Naive thymus-derived CD4-positive, alpha-beta T cell (primary cell): ENCODE measurements around the gene LMO1. TPM values are rescaled to one million over a fixed set of nuclear protein-coding genes. Genes with fewer than 3 reads are reported as not detected.

Experiments
- ATAC-seq: fragments of 150-1000 bp; cut with Tn5 transposase; 2 replicates; pipeline ENCODE4 v1.10.0; 2021; ENCODE audit warnings: mild to moderate bottlenecking, moderate library complexity
- CTCF ChIA-PET: fragments of 350-600 bp; sonication (Branson Sonifier 250); formaldehyde crosslinking; loops from one replicate; lab custom pipeline; 2021; ENCODE audit warnings: antibody characterized with exemption; lab: Charles Lee
- POLR2A ChIA-PET: fragments of 350-600 bp; sonication (Branson Sonifier 250); formaldehyde crosslinking; loops from one replicate; lab custom pipeline; 2021; ENCODE audit warnings: antibody characterized with exemption, inconsistent platforms; lab: Charles Lee
- DNase-seq, 9 donors: peaks; one replicate each; pipeline versions ENCODE4 v3.0.0 to v3.0.0-alpha.2; 2020 to 2022; ENCODE audit warnings: mixed read lengths in 1 of 9
- H3K27ac ChIP-seq: one replicate; pipeline ENCODE4 v1.7.0; 2013; ENCODE audit warnings: mild to moderate bottlenecking, low read depth, low read length, moderate library complexity
- H3K27me3 ChIP-seq, 2 donors: one replicate each; pipeline ENCODE4 v1.7.0; 2013; ENCODE audit warnings: low read length in 2 of 2, mild to moderate bottlenecking in 2 of 2, moderate library complexity in 2 of 2; ENCODE audit not compliant: control insufficient read depth in 2 of 2, insufficient read depth in 2 of 2
- H3K36me3 ChIP-seq, 3 experiments: 1 replicate in 2 of 3; 2 replicates in 1 of 3; pipeline ENCODE4 v1.7.0; 2013; ENCODE audit warnings: low read length in 3 of 3, mild to moderate bottlenecking in 3 of 3, moderate library complexity in 1 of 3; ENCODE audit not compliant: insufficient read depth in 3 of 3, control insufficient read depth in 2 of 3
- H3K4me1 ChIP-seq, 2 donors: one replicate each; pipeline ENCODE4 v1.7.0; 2013; ENCODE audit warnings: low read length in 2 of 2, mild to moderate bottlenecking in 2 of 2, moderate library complexity in 1 of 2; ENCODE audit not compliant: control insufficient read depth in 2 of 2, insufficient read depth in 2 of 2
- H3K4me3 ChIP-seq: 2 replicates; pipeline ENCODE4 v1.7.0; 2013; ENCODE audit warnings: mild to moderate bottlenecking, low read length
- H3K9me3 ChIP-seq, 3 experiments: 1 replicate in 2 of 3; 2 replicates in 1 of 3; pipeline ENCODE4 v1.7.0; 2013; ENCODE audit warnings: low read length in 3 of 3; ENCODE audit not compliant: control insufficient read depth in 2 of 3
- H3K27ac Mint-ChIP-seq, 9 donors: one replicate each; pipeline ENCODE4 v1.8.0; 2020 to 2022; ENCODE audit warnings: mixed read lengths in 9 of 9, mild to moderate bottlenecking in 8 of 9, moderate library complexity in 5 of 9, inconsistent platforms in 2 of 9
- H3K27me3 Mint-ChIP-seq, 5 donors: one replicate each; pipeline ENCODE4 v1.8.0; 2021 to 2022; ENCODE audit warnings: mixed read lengths in 5 of 5, mild to moderate bottlenecking in 1 of 5
- H3K36me3 Mint-ChIP-seq, 5 donors: one replicate each; pipeline ENCODE4 v1.8.0; 2020 to 2022; ENCODE audit warnings: mixed read lengths in 5 of 5, mild to moderate bottlenecking in 3 of 5, inconsistent platforms in 1 of 5
- H3K4me1 Mint-ChIP-seq, 7 donors: one replicate each; pipeline ENCODE4 v1.8.0; 2020 to 2022; ENCODE audit warnings: mixed read lengths in 7 of 7, mild to moderate bottlenecking in 3 of 7, inconsistent platforms in 1 of 7
- H3K4me3 Mint-ChIP-seq, 10 donors: one replicate each; pipeline ENCODE4 v1.8.0; 2020 to 2022; ENCODE audit warnings: mild to moderate bottlenecking in 10 of 10, mixed read lengths in 10 of 10, moderate library complexity in 6 of 10, inconsistent platforms in 2 of 10
- H3K9me3 Mint-ChIP-seq, 11 donors: one replicate each; pipeline ENCODE4 v1.8.0; 2020 to 2022; ENCODE audit warnings: mixed read lengths in 11 of 11, mild to moderate bottlenecking in 4 of 11, inconsistent platforms in 1 of 11, moderate library complexity in 1 of 11
- intact Hi-C, 2 donors: fragments of 100-400 bp; cut with micrococcal nuclease; formaldehyde crosslinking; loops; one replicate each; pipeline ENCODE4 v1.15.1; 2023
- polyA plus RNA-seq, 2 donors: library from polyadenylated mRNA; unstranded; fragments of 300-500 nt; fragmentation: Illumina TruSeq; gene quantifications; one replicate each; pipeline ENCODE4 v1.2.3, GENCODE V29; 2021
- total RNA-seq, 6 experiments: library from RNA in 5 of 6; stranded (reverse) in 5 of 6; gene quantifications; 1 replicate in 5 of 6; 2 replicates in 1 of 6; pipeline ENCODE4 v1.2.3 and lab custom pipeline; 2021 to 2026

Gene LMO1
- total and polyA plus RNA-seq, 7 experiments from 2014 or later, result not detected

DNA sequence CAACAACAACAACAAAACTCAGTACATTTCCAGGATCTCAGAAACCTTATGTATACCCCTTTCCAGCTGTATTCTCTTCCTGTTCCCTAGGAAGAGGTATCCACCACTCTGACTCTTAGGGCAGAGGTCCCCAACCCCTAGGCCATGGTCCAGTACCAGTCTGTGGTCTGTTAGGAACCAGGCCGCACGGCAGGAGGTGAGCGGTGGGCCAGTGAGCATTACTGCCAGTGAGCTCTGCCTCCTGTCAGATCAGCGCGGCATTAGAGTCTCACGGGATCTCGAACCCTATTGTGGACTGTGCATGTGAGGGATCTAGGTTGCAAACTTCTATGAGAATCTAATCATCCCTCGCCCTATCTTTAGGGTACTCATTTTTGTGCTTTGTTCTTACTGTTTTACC, 43.9 kb upstream of the LMO1 start:
- ATAC-seq (no peak), DNase-seq (no peak)
- Mint-ChIP-seq H3K27me3 (peaks cover 0 to 6% (median 4%) of the 10 kb centered on the region in 5 donors), H3K9me3 (peaks cover 4 to 23% (median 7%) of the 10 kb centered on the region in 11 donors), H3K27ac (no peak overlapping the region), H3K4me1 (peaks cover 0 to 4% (median 0%) of the 10 kb centered on the region in 7 donors), H3K36me3 (peaks cover 0 to 3% (median 0%) of the 10 kb centered on the region in 5 donors), H3K4me3 (no peak overlapping the region)
- H3K27me3 ChIP-seq, result no peaks in the 10 kb centered on the region
- ChIA-PET POLR2A (no interaction called here), CTCF (no interaction called here)
- no peak overlapping the region for H3K27ac ChIP-seq
- intact Hi-C loops, result no loop called here
- no peaks in the 10 kb centered on the region for H3K9me3 ChIP-seq
- no peak overlapping the region for H3K4me3 ChIP-seq
- no peaks in the 10 kb centered on the region for H3K36me3 ChIP-seq
- H3K4me1 ChIP-seq, result no peaks in the 10 kb centered on the region

DNA sequence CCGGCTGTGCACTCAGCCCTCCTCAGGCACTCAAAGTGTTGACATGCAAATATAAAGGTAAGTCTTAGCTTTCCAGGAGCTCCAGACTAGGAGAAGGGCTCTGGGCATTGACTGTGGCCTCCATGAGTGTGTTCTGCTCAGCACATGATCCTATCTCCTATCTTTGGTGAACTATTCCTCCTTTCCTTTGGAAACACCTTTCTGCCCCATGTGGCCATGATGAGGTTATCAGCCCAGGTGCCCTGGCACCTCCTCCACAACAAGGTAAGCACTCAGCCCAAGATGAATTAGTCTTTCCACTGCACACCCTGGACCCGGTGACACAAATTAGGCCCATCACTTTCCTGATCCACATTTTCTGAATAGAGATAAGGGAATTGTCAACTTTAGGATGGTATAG, 37.9 kb upstream of the LMO1 start:
- POLR2A ChIA-PET, result no interaction called here
- H3K36me3 Mint-ChIP-seq, result peaks cover 0 to 13% (median 0%) of the 10 kb centered on the region in 5 donors

DNA sequence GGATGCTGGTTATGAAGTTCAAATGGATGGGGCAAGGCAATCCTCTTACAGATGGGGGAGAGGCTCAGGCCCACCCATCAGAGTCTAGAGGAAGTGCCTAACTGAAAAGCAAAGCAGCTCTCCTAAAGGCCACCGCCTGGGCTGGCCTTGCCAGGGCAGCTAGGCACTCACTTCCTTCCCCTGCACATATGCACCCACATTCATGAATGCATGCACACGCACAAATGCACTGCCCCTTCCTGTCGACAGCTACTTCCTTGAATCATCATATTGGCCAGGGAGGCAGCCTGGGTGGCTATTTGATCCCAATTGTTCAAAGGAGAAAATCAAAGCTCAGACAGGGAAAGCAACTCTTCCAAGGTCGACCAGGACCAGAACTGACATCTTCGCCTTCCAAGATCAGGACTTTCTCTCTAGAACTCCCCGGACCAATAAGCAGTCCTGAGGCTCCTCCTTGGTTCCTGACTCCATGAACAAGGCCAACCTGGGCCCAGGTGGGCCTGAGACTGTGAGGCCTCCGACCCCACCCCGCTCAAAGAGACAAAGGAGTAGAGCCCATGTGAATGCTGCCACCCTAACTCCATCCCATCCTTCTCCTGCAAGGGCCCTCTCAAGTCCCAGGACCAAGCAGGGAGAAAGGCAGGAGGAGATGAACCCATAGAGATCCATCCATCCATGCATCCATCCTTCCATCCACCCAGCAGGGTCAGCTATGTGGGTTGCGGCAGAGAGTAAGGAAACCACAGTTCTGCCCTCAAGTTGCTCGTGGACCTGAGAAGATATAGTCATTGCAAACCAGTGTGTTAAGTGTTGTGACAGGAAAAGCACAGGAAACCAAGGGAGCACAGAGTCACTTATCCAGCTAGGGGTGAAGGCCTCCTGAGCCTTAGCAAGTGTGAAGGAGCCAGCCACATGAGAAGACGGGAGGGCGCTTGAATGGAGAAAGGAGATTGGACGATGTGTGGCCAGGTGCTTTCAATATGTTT, 35.4 kb upstream of the LMO1 start:
- H3K27me3 Mint-ChIP-seq, result peaks cover 13 to 37% (median 15%) of the 10 kb centered on the region in 5 donors
- Histone ChIP-seq H3K36me3 (no peaks in the 10 kb centered on the region), H3K27ac (no peak overlapping the region), H3K4me3 (no peak overlapping the region), H3K27me3 (no peaks in the 10 kb centered on the region), H3K9me3 (no peaks in the 10 kb centered on the region), H3K4me1 (no peaks in the 10 kb centered on the region)
- DNase-seq (no peak), ATAC-seq (no peak)
- no peak overlapping the region for H3K27ac Mint-ChIP-seq
- intact Hi-C loops, result no loop called here
- H3K9me3 Mint-ChIP-seq, result peaks cover 0 to 25% (median 10%) of the 10 kb centered on the region in 11 donors
- CTCF ChIA-PET, result no interaction called here
- H3K4me1 Mint-ChIP-seq, result no peaks in the 10 kb centered on the region
- POLR2A ChIA-PET, result no interaction called here
- H3K36me3 Mint-ChIP-seq, result peaks cover 0 to 10% (median 0%) of the 10 kb centered on the region in 5 donors
- no peak overlapping the region for H3K4me3 Mint-ChIP-seq

More for the DNA sequence above, 37.9 kb upstream of the LMO1 start:
- CTCF ChIA-PET, result no interaction called here
- Histone ChIP-seq H3K4me1 (no peaks in the 10 kb centered on the region), H3K4me3 (no peak overlapping the region), H3K36me3 (no peaks in the 10 kb centered on the region), H3K9me3 (no peaks in the 10 kb centered on the region), H3K27me3 (no peaks in the 10 kb centered on the region), H3K27ac (no peak overlapping the region)
- Mint-ChIP-seq H3K27ac (no peak overlapping the region), H3K4me1 (no peaks in the 10 kb centered on the region), H3K27me3 (peaks cover 13 to 37% (median 17%) of the 10 kb centered on the region in 5 donors), H3K4me3 (no peak overlapping the region), H3K9me3 (peaks cover 5 to 33% (median 13%) of the 10 kb centered on the region in 11 donors)
- DNase-seq, result no peak
- intact Hi-C loops, result no loop called here
- no peak for ATAC-seq

DNA sequence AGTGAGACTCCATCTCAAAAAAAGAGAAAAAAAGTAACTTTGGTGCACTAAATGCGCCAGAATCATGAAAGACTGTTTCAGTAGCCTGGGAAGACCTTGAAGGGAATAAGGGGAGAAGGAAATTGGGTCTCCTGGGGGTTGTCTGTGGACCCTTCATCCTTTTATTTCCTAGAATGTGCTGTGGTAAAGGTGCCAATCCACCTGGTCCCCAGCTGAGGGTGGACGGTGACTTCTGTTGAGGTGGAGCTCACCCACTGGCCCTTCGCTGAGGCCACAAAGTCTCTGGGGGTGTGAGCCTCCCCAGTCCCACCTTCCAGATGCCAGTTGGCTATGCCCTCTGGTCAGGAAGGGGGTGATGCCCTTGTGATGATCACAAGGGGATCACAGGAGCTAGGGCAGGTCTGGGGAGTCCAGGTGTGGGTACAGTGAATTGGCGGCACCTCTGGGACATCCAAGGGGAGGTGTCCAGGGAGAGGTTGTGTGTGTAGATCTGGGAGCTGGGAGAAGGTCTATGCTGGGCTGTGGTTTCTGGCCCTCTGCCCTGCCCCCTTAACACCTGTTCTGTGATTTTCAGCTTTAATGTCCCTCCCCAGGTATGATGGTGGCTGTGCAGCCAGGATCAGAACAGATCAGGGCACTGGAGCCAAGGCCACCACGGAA, 34.2 kb upstream of the LMO1 start:
- DNase-seq (no peak), ATAC-seq (no peak)
- Histone ChIP-seq H3K9me3 (no peaks in the 10 kb centered on the region), H3K36me3 (no peaks in the 10 kb centered on the region), H3K4me3 (no peak overlapping the region), H3K27me3 (no peaks in the 10 kb centered on the region), H3K4me1 (no peaks in the 10 kb centered on the region), H3K27ac (no peak overlapping the region)
- Mint-ChIP-seq H3K9me3 (peaks cover 0 to 14% (median 7%) of the 10 kb centered on the region in 11 donors), H3K4me3 (no peak overlapping the region), H3K4me1 (no peaks in the 10 kb centered on the region), H3K27me3 (peaks cover 10 to 37% (median 15%) of the 10 kb centered on the region in 5 donors), H3K27ac (no peak overlapping the region), H3K36me3 (peaks cover 0 to 10% (median 0%) of the 10 kb centered on the region in 5 donors)
- POLR2A ChIA-PET, result no interaction called here
- intact Hi-C loops, result no loop called here
- CTCF ChIA-PET, result no interaction called here

DNA sequence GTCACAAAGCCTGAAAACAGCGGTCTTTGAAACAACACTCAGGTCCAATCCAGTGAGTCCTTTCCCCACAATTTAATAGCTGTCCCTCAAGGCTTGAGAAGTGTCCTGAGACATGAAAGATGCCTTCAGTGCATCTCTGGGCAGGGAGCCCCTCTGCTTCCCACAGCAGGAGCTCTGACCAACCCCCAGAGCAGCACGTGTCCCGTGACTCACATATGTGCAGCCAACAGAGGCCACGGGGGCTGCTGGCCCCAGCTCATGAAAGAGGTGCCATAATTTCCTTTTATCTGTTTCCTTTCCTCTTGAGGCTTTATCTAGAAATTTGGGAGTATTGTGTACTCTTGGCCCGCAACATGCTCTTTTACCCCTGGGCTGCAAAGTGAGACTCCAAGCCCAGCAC, 33.2 kb upstream of the LMO1 start:
- Mint-ChIP-seq H3K4me1 (no peaks in the 10 kb centered on the region), H3K36me3 (peaks cover 0 to 3% (median 0%) of the 10 kb centered on the region in 5 donors), H3K27me3 (peaks cover 2 to 34% (median 14%) of the 10 kb centered on the region in 5 donors), H3K9me3 (peaks cover 0 to 5% (median under 1%) of the 10 kb centered on the region in 11 donors), H3K4me3 (no peak overlapping the region), H3K27ac (no peak overlapping the region)
- no peak overlapping the region for H3K4me3 ChIP-seq
- intact Hi-C loops, result no loop called here
- no peaks in the 10 kb centered on the region for H3K9me3 ChIP-seq
- POLR2A ChIA-PET, result no interaction called here
- no peaks in the 10 kb centered on the region for H3K4me1 ChIP-seq
- CTCF ChIA-PET, result no interaction called here
- H3K27ac ChIP-seq, result no peak overlapping the region
- H3K36me3 ChIP-seq, result no peaks in the 10 kb centered on the region
- H3K27me3 ChIP-seq, result no peaks in the 10 kb centered on the region
- DNase-seq (no peak), ATAC-seq (no peak)

DNA sequence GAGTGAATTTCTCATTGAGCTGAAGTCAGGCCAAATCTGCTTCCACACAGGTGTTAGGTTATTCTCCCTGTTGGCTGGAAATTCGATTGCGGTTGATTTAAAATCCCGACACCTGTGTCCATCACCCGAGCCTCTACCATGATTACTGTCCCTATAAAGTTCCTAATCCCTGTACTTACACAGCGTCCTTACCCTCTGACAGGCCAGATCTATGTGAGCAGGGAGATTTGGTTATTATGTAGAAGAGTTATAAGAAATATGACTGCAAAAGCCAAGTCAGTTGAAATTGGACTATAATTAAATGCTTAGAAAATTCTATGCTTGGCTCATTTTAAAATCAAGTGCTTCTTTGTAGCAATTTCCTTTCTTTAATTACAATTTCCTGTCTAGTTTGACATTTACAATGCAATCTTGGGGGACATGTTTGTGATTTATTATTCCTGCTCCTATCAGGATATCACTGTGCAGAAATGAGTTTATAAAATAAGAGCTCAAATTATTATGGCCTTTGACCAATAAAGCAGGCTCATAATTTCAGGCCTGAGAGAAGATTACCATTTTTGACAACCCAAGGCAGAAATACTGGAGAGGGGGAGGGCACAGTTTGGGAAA, 32.5 kb upstream of the LMO1 start:
- no peaks in the 10 kb centered on the region for H3K4me1 ChIP-seq
- no peaks in the 10 kb centered on the region for H3K27me3 ChIP-seq
- Mint-ChIP-seq H3K27me3 (peaks cover 0 to 26% (median 9%) of the 10 kb centered on the region in 5 donors), H3K4me3 (no peak overlapping the region), H3K27ac (no peak overlapping the region), H3K36me3 (no peaks in the 10 kb centered on the region), H3K9me3 (no peaks in the 10 kb centered on the region), H3K4me1 (no peaks in the 10 kb centered on the region)
- H3K9me3 ChIP-seq, result no peaks in the 10 kb centered on the region
- ChIA-PET CTCF (no interaction called here), POLR2A (no interaction called here)
- H3K36me3 ChIP-seq, result no peaks in the 10 kb centered on the region
- no peak for DNase-seq
- intact Hi-C loops, result no loop called here
- no peak for ATAC-seq
- H3K27ac ChIP-seq, result no peak overlapping the region
- H3K4me3 ChIP-seq, result no peak overlapping the region
